SW480 (cell line): ENCODE measurements around the gene FAM210B.
"Not testable (repeated sequence)": the region's sequence is repeated elsewhere in the genome, so short reads cannot be mapped to it uniquely, and the experiment has no call there.

ENCODE experiments used
- DNase-seq: peaks from one replicate; pipeline ENCODE4 v3.0.0-alpha.2; 2016; ENCODE audit warnings: low spot score

The FAM210B gene

GRCh38 chr20:56360908-56361205 is 2.1 kb downstream of the FAM210B start:
- no peak for DNase-seq

- no peak for DNase-seq
Measured at GRCh38 chr20:56361900-56362299, 3.1 kb downstream of the FAM210B start.

GRCh38 chr20:56362833-56363413 is 4.1 kb downstream of the FAM210B start:
- DNase-seq: peak; percentile 39

- no peak for DNase-seq
Measured at GRCh38 chr20:56363491-56363890, 4.7 kb downstream of the FAM210B start.

DNA sequence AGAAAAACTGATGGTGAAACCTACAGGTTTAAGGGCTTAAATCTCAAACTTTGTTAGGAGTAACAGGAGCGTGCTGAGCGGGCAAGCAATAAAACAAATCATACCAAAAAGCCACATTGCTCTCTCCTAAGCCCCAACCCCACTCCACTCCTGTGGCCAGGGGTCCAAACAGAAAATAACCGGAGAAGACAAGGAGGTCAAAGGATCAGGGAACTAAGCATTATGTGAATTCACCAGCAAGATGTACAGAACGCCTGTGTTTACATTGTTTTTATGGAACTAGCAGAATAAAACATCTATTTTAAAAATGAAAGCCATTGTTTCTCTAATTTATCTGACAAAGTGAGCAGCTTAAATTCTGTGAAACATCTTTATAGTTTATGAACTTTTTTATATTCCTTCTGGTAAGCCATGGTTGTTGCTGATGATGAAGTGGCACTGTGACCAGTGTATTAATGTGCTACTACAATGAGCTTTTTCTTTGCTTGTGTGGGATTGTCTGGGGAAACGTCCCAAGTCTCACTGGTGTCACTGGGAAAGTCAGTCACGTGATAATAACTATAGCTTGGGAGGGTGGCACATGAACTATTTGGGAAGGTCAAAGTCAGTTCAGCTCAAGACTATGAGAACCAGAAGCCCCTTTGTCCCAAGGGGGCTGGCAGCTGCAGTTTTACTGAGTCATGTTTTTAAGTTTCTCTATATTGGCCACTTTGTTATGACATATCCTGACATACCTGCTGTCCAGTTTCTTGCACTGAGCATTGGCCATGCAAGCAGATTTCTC is 9.8 kb downstream of the FAM210B start:
- DNase-seq: no peak

DNA sequence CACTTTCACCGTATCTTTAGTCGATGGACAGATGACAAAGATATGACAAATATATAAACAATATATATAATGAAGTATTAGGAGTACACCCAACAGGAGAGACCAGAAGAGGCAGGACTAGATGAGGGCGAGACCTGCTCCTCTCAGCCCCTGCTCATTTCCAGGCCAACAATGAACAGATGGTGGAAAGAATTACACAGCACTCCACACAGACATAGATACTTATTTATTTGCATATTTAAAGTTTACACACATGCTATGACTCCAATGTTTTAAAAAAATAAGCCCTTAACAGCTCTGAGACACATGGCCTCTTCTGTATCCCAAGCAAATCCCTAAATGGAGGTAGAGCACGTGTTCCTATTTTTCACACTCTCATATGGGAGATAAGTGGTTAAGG is 10.4 kb downstream of the FAM210B start:
- no peak for DNase-seq

DNA sequence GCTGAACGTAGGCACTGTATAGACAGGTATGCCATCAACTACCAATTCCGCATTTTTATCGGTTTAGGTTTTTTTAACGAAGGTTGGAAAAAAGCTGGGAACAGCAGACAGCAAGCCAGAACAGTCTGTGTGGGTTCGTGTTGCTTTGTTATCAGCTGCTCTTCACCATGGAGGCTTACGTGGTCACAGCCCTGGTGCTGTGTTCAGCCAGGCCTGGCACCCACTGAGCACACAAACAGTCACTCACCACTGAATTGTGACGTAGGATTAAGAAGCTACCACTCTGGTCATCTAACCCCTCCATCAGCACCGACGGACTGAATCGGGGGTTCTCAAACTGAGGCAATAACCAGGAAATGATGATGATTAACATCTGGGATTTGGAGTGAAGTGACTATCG is 13.2 kb downstream of the FAM210B start:
- DNase-seq: no peak

DNA sequence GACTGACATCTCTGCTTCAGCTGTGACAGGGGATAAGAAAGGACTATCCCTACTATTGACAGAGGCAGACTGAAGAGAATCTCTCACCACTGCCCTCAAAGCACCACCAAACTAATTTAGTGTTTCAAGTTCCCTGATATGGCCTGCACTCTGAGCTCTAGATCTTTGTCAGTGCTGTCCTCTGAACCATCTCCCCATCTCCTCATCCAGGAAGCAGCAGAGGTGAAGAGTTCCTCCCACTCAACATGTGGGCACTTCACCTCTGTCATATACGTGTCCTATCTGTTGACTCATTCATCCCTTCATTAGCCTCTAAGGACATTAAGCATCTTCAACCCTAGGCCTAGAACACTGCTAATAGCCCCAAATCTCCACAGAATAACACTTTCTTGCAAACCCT is 14.1 kb downstream of the FAM210B start:
- no peak for DNase-seq

DNA sequence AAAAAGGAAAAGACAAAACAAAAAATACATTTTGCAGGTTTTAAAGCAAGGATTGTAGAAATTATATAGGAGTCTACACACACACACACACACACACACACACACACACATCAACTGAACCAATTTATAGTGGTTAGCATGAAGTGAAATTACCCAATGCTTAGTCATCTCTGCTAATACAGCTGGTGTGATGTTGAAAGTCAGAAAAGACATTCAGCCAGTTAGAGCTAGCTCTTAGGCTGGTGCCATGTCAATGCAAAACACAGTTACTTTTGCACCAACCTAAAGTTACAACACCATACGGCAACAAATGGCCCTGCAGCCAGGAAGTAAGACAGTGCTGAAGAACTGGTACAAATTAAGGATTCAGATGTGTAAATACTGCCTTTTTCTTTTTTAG is 15.2 kb downstream of the FAM210B start:
- DNase-seq: peak; percentile 70

DNA sequence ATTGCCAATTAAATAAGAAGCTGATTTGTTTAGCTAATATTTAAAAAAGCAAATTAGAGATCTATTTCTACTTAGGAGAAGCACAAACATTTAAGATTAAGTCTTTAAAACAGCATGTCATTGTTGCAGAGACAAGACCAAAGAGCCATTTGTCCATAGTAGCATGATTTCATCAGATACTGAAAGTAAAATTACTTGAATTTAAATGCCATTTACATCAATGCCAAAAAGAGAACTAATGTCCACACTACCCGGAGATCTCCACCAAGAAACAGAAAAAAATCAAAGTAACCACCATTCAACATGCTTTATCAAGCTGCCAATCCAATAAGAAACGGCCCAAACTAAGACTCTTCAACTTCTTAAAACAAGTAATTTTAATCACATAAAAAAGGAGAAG is 17.6 kb downstream of the FAM210B start:
- DNase-seq: no peak

DNA sequence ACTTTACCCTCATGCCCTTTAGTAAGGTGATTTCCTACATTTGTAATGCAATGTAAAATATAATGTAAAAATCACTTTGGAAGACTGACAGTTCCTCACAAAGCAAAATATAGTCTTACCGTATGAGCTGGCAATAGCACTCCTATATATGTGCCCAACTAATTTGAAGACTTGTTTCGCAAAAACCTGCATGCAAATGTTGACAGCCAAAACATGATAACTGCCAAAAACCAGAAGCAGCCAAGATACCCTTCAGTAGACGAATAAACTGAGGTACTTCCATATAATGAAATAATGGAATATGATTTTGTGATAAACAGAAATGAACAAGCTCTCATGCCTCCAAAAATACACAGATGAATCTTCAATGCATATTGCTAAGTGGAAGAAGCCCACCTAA is 19.6 kb downstream of the FAM210B start:
- DNase-seq: no peak

DNA sequence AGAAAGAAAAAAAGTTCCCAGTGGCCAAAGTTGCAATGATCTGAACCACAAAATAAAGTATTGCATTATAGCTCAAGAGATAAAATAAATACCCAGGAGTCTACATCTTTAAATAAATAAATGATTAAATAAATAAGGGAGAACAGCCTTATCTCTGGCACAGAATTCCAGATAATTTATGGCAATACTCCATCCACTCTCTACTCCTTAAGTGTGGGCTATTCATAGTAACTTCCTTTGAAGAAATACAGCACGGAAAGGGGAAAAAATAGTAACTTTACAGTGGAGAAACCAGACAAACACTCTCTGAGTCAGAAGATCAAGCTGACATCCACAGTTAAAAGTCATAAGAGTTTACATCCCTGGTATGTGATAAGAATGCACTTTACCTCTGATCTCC is 21.6 kb downstream of the FAM210B start:
- no peak for DNase-seq

DNA sequence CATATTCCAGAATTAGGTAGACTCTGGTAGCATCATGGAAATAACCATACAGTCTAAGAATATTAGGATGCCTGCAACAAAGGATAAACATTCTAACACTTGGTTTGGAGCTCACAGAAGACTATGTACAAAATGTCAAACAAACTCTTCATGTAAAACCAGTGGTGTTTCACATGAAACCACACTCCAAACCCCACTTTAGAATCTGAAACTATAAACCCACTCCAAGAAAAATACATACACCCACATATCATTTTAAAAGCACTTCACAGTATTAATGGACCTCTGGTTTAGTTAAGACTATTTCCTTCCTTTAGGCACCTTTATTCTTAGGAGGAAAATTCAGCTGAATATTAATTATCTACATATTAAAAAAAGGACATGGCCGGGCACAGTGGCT is 22.7 kb downstream of the FAM210B start:
- DNase-seq: no peak

DNA sequence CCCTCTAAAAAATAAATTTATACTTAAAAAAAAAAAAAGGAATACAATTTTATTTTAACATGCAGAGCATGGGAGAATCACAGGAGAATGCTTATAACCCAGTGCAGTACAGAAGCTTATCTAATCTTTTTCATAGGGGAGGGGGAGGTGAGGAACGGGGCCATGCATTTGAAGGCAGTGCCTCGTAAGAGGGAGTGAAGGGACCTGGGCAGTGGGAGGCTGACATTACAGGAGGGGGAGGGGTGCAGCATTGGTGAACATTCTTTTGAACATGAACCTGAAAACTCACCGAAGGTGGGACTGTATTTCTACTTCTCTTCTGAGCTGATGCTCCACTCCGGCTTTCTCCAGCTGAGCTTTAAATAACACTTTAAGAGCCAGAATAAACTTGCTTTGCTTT is 23.9 kb downstream of the FAM210B start:
- no peak for DNase-seq

DNA sequence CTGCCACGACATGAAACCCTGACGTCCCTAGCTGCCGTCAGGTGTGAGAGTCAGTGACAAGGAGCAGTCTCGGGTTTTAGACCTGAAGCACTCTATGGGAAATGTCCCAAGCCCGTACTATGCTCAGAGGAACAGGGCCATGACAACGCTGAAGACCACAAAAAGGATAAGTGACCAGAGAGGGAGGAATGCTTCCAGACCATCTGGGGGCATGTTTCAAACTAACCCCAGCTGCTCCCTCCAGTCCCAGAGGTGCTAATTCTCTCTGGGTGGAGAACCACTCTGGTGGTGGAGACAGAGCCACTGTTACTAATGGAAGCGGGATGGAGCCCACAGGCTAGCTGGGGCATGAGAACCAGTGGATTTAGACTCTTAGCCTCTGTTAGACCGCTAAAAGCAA is 24.6 kb downstream of the FAM210B start:
- no peak for DNase-seq

- no peak for DNase-seq
Measured at GRCh38 chr20:56385130-56385529, 26.4 kb downstream of the FAM210B start.

- no peak for DNase-seq
Measured at GRCh38 chr20:56386219-56386618, 27.4 kb downstream of the FAM210B start.

DNA sequence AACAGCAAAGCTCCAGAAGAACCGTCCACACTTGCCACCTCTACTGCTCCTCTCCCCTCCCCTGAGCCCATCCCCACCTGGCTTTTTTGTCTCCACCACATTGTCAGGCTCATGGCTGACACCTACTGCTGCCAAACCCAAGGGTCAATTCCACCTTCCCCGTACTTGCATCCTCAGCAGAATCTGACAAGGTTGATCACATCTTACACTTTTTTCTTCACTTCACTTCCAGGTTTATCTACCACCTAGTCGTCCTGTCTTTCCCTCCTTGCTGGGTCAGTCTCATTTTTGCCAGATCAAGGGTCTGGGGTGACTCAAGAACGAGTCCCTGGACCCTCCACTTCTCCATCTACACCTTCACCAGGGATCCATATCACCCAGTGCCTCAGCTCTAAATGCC is 30.1 kb downstream of the FAM210B start:
- no peak for DNase-seq

GRCh38 chr20:56389807-56390206 is 31.0 kb downstream of the FAM210B start:
- no peak for DNase-seq

- DNase-seq: not testable (repeated sequence)
Measured at GRCh38 chr20:56390396-56390795, 31.6 kb downstream of the FAM210B start.

DNA sequence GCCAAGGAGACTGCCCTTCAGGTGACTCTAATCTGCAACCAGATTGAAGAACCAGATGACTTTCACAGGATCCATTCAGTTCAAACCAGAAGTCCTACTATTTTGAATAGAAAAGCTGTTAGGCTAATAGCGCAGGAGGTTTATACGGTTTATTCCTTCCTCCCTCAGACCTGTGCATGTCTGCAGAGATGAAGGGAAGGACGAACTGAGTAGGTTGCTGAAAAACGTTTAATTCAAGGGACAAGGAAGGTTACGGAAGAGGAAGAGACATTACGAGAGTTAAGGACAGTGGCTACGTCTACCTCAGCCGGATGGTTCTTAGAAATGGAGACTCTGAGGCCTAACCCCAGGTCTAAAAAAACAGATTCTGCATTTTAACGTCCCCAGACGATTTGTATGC is 32.3 kb downstream of the FAM210B start:
- DNase-seq: no peak

GRCh38 chr20:56391596-56392131 is 32.9 kb downstream of the FAM210B start:
- DNase-seq: peak; percentile 37

GRCh38 chr20:56392132-56392880 is 33.5 kb downstream of the FAM210B start, which contains the start of the genes AURKA and CSTF1:
Gene AURKA, minus strand, starts transcription at chr20:56392215. Its CDS starts 4,018 bp downstream, at chr20:56388197.
Gene CSTF1, plus strand, starts transcription at chr20:56392645. Its CDS starts 2,908 bp downstream, at chr20:56395553.
- DNase-seq: peak; percentile 100
